Hematopoietic multipotent progenitor cell treated with erythropoietin and hydrocortisone succinate and interleukin-3 and kit ligand, for 4 days (in vitro differentiated cells): ENCODE results near the gene IL18R1.

Experiments used
- DNase-seq: peaks from one replicate; pipeline ENCODE4 v3.0.0-alpha.2; 2015

The IL18R1 gene

GRCh38 chr2:102345329-102345920 is 10.2 kb upstream of the IL18R1 start:
- no peak for DNase-seq

- DNase-seq: no peak
Measured at GRCh38 chr2:102346381-102347130, 9.0 kb upstream of the IL18R1 start.

GRCh38 chr2:102350137-102350793 is 5.3 kb upstream of the IL18R1 start:
- peak; percentile 27 for DNase-seq

GRCh38 chr2:102356381-102356712 is 751 bp downstream of the IL18R1 start:
- no peak for DNase-seq

GRCh38 chr2:102356741-102357140 is 1.1 kb downstream of the IL18R1 start:
- no peak for DNase-seq

- peak; percentile 56 for DNase-seq
Measured at GRCh38 chr2:102357937-102358336, 2.3 kb downstream of the IL18R1 start.

- no peak for DNase-seq
Measured at GRCh38 chr2:102358496-102358895, 2.9 kb downstream of the IL18R1 start.

- no peak for DNase-seq
Measured at GRCh38 chr2:102359527-102359926, 3.9 kb downstream of the IL18R1 start.

- DNase-seq: no peak
Measured at GRCh38 chr2:102361632-102362241, 6.1 kb downstream of the IL18R1 start.

- DNase-seq: no peak
Measured at GRCh38 chr2:102365763-102366162, 10.2 kb downstream of the IL18R1 start.

GRCh38 chr2:102366406-102367112 is 11.0 kb downstream of the IL18R1 start:
- peak; percentile 70 for DNase-seq

- DNase-seq: no peak
Measured at GRCh38 chr2:102367331-102367971, 11.9 kb downstream of the IL18R1 start.

- no peak for DNase-seq
Measured at GRCh38 chr2:102368461-102369109, 13.0 kb downstream of the IL18R1 start.

GRCh38 chr2:102369866-102370265 is 14.3 kb downstream of the IL18R1 start:
- DNase-seq: no peak

- DNase-seq: no peak
Measured at GRCh38 chr2:102376052-102376591, 20.5 kb downstream of the IL18R1 start.

- no peak for DNase-seq
Measured at GRCh38 chr2:102383722-102384121, 28.1 kb downstream of the IL18R1 start.

- DNase-seq: no peak
Measured at GRCh38 chr2:102385522-102385921, 29.9 kb downstream of the IL18R1 start.

GRCh38 chr2:102386004-102386403 is 30.4 kb downstream of the IL18R1 start:
- no peak for DNase-seq

GRCh38 chr2:102386867-102387541 is 31.4 kb downstream of the IL18R1 start:
- DNase-seq: no peak

GRCh38 chr2:102387763-102388546 is 32.4 kb downstream of the IL18R1 start:
- no peak for DNase-seq
